GM15510 (cell line): ENCODE results near the gene MAN2A2.

Experiments
- POLR2A ChIP-seq: IDR thresholded peaks from 3 replicates; pipeline ENCODE4 v1.6.1; 2011; ENCODE audit warnings: borderline replicate concordance; ENCODE audit not compliant: insufficient read length; ENCODE audit errors: extremely low read depth

Gene MAN2A2

GRCh38 chr15:90889313-90889730 lies 13.8 kb upstream of the MAN2A2 start:
- no peak for TF ChIP-seq POLR2A

DNA sequence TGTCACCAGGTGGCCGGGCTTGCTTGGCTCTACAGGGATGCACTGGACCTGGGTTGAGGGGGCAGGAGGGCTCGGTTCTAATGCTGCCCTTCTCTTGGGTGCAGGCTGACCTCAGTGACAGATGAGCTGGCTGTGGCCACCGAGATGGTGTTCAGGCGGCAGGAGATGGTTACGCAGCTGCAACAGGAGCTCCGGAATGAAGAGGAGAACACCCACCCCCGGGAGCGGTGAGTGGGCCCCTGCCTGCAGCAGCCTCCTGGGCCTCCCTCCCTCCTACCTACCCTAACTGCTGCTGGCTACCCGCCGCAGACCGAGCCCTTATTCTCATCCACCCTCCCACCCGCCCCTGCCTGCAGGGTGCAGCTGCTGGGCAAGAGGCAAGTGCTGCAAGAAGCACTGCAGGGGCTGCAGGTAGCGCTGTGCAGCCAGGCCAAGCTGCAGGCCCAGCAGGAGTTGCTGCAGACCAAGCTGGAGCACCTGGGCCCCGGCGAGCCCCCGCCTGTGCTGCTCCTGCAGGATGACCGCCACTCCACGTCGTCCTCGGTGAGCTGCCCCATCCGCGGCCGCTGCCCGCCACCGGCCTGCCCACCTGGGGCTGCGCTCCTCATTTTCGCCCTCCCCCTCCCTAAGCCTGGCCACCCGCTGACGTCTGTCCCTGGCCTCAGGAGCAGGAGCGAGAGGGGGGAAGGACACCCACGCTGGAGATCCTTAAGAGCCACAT lies 13.2 kb upstream of the MAN2A2 start:
- TF ChIP-seq POLR2A = no peak

DNA sequence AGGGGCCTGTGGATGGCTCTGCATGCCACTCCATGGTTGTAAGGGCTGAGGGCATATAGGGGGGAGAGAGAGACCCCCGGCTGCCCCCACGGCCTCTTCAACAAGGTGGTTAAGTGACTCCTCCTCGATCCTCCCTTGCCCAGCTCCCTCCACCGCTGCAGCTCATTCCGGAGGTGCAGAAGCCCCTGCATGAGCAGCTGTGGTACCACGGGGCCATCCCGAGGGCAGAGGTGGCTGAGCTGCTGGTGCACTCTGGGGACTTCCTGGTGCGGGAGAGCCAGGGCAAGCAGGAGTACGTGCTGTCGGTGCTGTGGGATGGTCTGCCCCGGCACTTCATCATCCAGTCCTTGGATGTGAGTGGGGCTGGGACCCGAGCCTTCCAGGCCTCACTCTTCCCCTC lies 12.3 kb upstream of the MAN2A2 start:
- no peak for TF ChIP-seq POLR2A

- no peak for TF ChIP-seq POLR2A
These were observed 11.7 kb upstream of the MAN2A2 start for GRCh38 chr15:90891346-90891949.

- no peak for TF ChIP-seq POLR2A
These were observed 11.1 kb upstream of the MAN2A2 start for GRCh38 chr15:90892023-90892422.

DNA sequence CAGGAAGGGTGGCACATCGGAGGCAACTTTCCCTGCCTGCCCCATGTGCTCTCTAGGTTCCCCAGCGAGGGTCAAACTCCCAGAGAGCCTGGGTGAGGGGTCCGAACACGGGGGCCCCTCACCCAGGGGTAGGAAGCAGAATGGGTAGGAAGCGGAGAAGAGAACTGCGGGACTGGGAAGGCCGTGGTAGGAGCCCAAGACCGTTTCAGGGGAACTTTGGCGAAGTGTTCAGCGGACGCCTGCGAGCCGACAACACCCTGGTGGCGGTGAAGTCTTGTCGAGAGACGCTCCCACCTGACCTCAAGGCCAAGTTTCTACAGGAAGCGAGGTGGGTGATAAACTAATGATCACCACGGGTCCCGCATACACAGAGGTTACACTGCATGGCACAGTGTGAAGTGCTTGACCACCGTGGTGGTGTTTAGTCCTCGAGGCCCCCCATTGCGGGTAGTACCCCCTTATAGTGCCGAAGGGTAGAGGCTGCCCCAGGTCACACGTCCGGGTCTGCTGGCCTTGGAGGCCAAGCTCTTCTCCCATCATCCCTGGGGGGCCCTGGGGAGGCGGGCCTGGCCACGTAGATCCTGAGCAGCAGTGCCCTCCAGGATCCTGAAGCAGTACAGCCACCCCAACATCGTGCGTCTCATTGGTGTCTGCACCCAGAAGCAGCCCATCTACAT lies 10.5 kb upstream of the MAN2A2 start:
- no peak for TF ChIP-seq POLR2A

DNA sequence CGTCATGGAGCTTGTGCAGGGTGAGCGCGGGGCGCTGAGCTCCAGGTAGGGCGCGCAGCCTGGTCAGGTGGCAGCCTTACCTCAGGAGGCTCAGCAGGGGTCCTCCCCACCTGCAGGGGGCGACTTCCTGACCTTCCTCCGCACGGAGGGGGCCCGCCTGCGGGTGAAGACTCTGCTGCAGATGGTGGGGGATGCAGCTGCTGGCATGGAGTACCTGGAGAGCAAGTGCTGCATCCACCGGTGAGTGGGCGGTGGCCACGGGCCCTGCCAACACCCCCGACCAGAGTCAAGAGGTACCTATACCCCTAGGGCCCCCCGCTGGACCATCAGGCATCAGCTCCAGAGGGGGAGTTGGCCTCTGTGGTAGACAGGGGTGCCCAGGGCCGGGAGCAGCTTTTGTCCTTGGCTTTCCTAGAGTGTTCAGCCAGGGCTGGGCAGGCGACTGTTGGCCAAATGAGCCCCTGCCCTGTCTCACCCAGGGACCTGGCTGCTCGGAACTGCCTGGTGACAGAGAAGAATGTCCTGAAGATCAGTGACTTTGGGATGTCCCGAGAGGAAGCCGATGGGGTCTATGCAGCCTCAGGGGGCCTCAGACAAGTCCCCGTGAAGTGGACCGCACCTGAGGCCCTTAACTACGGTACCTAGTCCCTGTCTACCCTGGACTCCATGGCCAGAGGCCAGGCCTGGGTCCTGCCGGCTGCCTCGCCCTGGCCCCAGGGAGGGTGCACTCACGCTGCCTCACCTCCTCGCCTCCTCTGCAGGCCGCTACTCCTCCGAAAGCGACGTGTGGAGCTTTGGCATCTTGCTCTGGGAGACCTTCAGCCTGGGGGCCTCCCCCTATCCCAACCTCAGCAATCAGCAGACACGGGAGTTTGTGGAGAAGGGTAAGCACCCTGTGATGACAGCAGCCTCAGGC lies 9.7 kb upstream of the MAN2A2 start:
- TF ChIP-seq POLR2A = no peak

DNA sequence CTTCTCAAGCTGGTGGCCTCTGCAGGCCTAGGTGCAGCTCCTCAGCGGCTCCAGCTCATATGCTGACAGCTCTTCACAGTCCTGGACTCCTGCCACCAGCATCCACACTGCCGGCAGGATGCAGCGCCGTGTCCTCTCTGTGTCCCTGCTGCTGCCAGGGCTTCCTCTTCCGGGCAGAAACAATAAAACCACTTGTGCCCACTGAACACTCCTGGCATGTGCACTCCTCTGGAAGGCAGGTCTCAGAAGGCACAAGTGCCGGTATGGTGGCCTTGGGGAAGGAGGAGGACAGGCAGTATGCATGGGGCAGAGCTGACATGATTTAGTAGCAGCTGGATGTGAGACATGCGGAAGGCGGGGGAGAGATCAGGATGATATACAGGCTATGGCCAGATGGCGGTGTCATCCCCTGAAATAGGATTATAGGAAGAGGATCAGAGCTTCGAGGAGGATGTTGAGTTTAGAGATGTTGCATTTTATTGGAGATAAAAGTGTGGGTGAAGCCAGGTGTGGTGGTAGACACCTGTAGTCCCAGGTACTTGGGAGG lies 7.5 kb upstream of the MAN2A2 start:
- no peak for TF ChIP-seq POLR2A

GRCh38 chr15:90901175-90902039 lies 1.7 kb upstream of the MAN2A2 start:
- TF ChIP-seq POLR2A = no peak

GRCh38 chr15:90902040-90902839 lies 862 bp upstream of the MAN2A2 start:
- peak; percentile 64 for TF ChIP-seq POLR2A

GRCh38 chr15:90903733-90904536 lies 833 bp downstream of the MAN2A2 start:
- TF ChIP-seq POLR2A = no peak

- TF ChIP-seq POLR2A = no peak
These were observed 1.6 kb downstream of the MAN2A2 start for GRCh38 chr15:90904746-90905145.
